ENCODE measurements around the gene FSD1L. TPM values are rescaled to one million over a fixed set of nuclear protein-coding genes. Genes with fewer than 3 reads are reported as not detected.

FSD1L gene
- total RNA-seq, 6 experiments from 2014 or later: 1.6 to 3.0 (median 2.4) TPM

DNA sequence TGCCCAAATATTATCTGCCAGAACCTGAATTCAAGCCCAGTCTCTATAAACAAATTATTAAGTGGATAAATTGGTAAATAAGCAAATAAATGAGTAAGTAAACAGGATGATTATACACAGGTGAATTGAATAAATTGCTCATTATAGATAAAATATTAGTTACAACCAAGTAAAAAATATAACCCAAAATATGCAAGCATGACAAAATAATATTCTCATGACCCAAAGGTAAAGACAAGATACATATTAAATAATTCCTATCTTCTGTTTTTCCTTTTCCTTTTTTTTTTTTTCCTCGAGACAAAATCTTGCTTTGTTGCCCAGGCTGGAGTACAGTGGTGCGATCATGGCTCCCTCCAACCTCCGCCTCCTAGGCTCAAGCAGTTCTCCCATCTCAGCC, 21.2 kb upstream of the FSD1L start:
- no peak for DNase-seq
- TF ChIP-seq, protein P1, sequence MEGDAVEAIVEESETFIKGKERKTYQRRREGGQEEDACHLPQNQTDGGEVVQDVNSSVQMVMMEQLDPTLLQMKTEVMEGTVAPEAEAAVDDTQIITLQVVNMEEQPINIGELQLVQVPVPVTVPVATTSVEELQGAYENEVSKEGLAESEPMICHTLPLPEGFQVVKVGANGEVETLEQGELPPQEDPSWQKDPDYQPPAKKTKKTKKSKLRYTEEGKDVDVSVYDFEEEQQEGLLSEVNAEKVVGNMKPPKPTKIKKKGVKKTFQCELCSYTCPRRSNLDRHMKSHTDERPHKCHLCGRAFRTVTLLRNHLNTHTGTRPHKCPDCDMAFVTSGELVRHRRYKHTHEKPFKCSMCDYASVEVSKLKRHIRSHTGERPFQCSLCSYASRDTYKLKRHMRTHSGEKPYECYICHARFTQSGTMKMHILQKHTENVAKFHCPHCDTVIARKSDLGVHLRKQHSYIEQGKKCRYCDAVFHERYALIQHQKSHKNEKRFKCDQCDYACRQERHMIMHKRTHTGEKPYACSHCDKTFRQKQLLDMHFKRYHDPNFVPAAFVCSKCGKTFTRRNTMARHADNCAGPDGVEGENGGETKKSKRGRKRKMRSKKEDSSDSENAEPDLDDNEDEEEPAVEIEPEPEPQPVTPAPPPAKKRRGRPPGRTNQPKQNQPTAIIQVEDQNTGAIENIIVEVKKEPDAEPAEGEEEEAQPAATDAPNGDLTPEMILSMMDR (IDR thresholded peaks at IDR 0.05): no peak
- no peaks in the 10 kb centered on the region for H3K4me1 Mint-ChIP-seq (ENCODE audit: low read depth)
- no peak overlapping the region for H3K27ac Mint-ChIP-seq
- no peaks in the 10 kb centered on the region for H3K36me3 Mint-ChIP-seq (ENCODE audit: low read depth)
- no peaks in the 10 kb centered on the region for H3K9me3 Mint-ChIP-seq
- no peak overlapping the region for H3K4me3 Mint-ChIP-seq
- peaks cover 3% of the 10 kb centered on the region; the same call in 1 of the 2 replicates for H3K27me3 Mint-ChIP-seq (ENCODE audit: insufficient read depth)

DNA sequence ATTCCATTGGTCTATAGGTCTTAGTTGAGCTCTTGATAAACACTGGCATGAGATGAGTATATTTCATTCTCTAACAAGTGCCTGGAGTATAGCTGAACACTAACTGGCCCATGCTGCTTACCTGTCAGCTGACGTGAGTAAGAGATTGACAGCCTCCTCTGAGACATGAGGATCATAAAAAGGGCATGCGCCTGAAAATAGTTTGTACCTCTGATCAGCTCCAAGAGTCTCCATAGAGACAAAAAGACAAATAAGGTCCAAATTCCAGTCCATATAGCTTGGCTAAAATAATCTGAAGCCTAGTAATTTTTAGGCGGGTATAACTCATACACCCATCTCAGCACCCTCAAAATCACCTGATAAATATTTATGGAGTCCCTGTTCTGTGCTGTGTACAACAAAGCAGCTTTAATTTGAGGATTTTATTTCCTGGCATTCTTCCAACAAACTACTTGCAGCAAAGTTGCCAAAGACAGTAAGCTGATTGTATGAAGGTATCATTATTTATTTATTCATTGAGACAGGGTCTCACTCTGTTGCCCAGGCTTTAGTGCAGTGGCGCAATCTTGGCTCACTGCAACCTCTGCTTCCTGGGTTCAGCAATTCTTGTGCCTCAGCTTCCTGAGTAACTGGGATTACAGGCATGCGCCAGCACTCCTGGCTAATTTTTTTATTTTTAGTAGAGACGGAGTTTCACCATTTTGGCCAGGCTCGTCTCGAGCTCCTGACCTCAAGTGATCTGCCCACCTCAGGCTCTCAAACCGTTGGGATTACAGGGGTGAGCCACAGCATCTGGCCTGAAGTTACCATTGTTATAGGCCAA, 16.2 kb upstream of the FSD1L start:
- no peak for DNase-seq
- no peaks in the 10 kb centered on the region for H3K4me1 Mint-ChIP-seq (ENCODE audit: low read depth)

DNA sequence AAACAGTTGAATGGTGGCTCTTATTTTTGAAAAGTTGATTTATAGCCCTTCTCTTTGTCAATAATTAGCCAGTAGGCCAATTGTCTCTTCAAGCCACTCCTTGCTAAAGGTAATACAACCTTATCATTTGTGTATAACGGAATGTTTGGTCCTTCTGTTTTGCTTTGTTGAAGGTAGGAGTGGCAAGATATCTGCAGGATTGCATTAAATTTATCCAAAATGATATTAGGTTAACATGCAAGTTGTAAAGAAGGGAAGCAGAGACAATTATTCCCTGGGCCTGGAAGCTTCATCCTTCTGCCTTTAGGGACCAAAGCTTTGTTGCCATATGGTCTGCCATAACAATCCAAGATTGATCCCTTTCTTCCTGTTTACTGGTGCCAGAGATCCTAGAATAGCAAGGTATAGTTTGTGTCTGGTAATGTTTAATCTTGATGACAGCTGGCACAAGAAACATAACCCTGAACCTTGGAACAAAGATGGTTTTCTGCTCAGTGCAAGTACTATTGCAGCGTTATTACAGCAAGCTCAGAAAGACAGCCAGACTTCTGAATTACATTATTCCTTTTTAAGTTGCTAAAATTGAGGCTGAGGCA, 15.5 kb upstream of the FSD1L start:
- DNase-seq: no peak
- Mint-ChIP-seq H3K4me3 (no peak overlapping the region), H3K36me3 (ENCODE audit: low read depth) (peaks cover 6% of the 10 kb centered on the region), H3K27ac (no peak overlapping the region), H3K9me3 (no peaks in the 10 kb centered on the region), H3K27me3 (ENCODE audit: insufficient read depth) (no peaks in the 10 kb centered on the region), H3K4me1 (ENCODE audit: low read depth) (no peaks in the 10 kb centered on the region)
- TF ChIP-seq, protein P1 (IDR thresholded peaks at IDR 0.05): no peak

More for the DNA sequence above, 16.2 kb upstream of the FSD1L start:
- H3K27me3 Mint-ChIP-seq (ENCODE audit: insufficient read depth): no peaks in the 10 kb centered on the region
- no peaks in the 10 kb centered on the region for H3K9me3 Mint-ChIP-seq
- TF ChIP-seq, protein P1 (IDR thresholded peaks at IDR 0.05): no peak
- H3K36me3 Mint-ChIP-seq (ENCODE audit: low read depth): peaks cover 6% of the 10 kb centered on the region
- no peak overlapping the region for H3K27ac Mint-ChIP-seq
- no peak overlapping the region for H3K4me3 Mint-ChIP-seq

DNA sequence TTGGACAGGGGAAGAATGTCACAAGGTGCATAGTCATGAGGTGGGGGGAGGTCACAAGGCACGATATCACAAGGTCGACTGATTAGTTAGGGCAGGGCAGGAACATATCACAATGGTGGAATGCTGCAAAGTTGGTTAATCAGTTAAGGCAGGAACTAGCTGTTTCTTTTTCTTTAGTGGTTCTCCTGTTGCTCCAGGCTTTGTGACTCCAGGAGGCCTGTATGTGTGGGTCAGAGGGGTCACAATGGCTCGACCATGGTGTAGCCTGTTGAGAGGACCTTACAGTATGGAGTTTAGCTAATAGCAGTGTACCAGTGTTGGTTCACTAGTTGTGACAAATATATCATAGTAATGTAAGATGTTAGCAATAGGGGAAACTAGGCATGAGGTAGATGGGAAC, 12.4 kb upstream of the FSD1L start:
- TF ChIP-seq, protein P1 (IDR thresholded peaks at IDR 0.05): no peak
- H3K4me3 Mint-ChIP-seq: no peak overlapping the region
- H3K36me3 Mint-ChIP-seq (ENCODE audit: low read depth): peaks cover 6% of the 10 kb centered on the region
- no peaks in the 10 kb centered on the region for H3K9me3 Mint-ChIP-seq
- peaks cover 25% of the 10 kb centered on the region for H3K4me1 Mint-ChIP-seq (ENCODE audit: low read depth)
- H3K27me3 Mint-ChIP-seq (ENCODE audit: insufficient read depth): no peaks in the 10 kb centered on the region
- no peak for DNase-seq
- H3K27ac Mint-ChIP-seq: no peak overlapping the region

DNA sequence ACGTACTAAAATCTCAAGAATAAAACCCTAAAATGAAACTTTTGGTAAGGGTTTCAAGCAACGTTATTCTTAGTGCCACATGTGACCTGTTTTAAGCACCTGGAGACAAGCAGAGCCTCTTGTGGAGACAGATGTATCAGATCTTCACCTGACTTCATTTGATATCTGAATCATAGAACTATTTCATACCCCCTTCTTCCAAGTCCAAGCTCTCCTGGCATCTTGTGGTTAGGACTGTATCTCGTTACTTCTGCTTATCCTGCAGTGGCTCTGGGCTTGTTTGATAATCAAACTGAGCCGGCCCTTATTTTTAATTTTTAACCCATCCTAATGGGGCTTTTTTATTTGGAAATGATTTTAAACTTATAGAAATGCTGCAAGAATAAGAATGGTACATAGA, 11.1 kb upstream of the FSD1L start:
- no peak overlapping the region for H3K27ac Mint-ChIP-seq
- peaks cover 27% of the 10 kb centered on the region for H3K4me1 Mint-ChIP-seq (ENCODE audit: low read depth)
- H3K9me3 Mint-ChIP-seq: no peaks in the 10 kb centered on the region
- no peaks in the 10 kb centered on the region for H3K27me3 Mint-ChIP-seq (ENCODE audit: insufficient read depth)
- TF ChIP-seq, protein P1 (IDR thresholded peaks at IDR 0.05): no peak
- peaks cover 6% of the 10 kb centered on the region for H3K36me3 Mint-ChIP-seq (ENCODE audit: low read depth)
- H3K4me3 Mint-ChIP-seq: no peak overlapping the region
- DNase-seq: no peak
